ENCODE results near the gene TMEM174. TPM values are rescaled to one million over a fixed set of nuclear protein-coding genes. Genes with fewer than 3 reads are reported as not detected.
"Not testable (repeated sequence)": the region's sequence is repeated elsewhere in the genome, so short reads cannot be mapped to it uniquely, and the experiment has no call there.

The TMEM174 gene
- total RNA-seq, 1 donor from 2014 or later: not detected

DNA sequence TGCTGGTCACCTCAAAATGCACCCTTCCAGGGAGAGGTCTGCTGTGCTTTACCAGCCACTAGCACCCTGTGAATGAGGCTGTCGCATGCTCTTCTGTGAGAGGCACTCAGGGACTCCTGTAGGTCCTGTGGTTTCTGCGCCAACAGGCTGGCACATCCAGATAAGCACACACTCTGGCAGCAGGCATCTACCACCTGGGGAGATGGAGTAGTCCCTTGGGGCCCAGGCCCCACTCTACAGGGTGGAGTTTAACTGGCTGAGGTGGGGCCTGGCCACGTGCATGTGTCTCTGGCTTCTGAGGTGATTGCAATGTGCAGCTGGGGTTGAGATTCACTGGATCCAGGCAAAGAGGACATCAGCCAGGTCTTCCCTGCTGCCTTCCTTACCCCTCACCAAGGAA, 32.3 kb downstream of the TMEM174 start:
- no peaks in the 10 kb centered on the region for H4K20me1 ChIP-seq (ENCODE audit: low read depth)

DNA sequence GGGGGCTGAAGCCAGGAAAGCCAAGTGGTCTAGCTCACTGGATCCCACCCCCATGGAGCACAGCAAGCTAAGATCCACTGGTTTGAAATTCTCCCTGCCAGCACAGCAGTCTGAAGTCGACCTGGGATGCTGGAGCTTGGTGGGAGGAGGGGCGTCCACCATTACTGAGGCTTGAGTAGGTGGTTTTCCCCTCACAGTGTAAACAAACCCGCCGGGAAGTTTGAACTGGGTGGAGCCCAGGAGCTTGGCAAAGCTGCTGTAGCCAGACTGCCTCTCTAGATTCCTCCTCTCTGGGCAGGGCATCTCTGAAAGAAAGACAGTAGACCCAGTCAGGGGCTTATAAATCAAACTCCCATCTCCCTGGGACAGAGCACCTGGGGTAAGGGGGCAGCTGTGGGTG, 34.2 kb downstream of the TMEM174 start:
- peaks cover 14% of the 10 kb centered on the region for H3K27me3 Mint-ChIP-seq (ENCODE audit: insufficient read depth, low read depth)
- H3K4me1 Mint-ChIP-seq: not testable (repeated sequence)

More for the DNA sequence above, 32.3 kb downstream of the TMEM174 start:
- H3K4me1 Mint-ChIP-seq: no peaks in the 10 kb centered on the region
- peaks cover 14% of the 10 kb centered on the region for H3K9me3 Mint-ChIP-seq
- Histone ChIP-seq H3K9me3 (ENCODE audit: low read depth) (no peaks in the 10 kb centered on the region), H3K36me3 (no peaks in the 10 kb centered on the region), H3K4me3 (no peak overlapping the region), H2AFZ (replicated peaks) (no peak overlapping the region), H3K27me3 (peaks cover 13% of the 10 kb centered on the region), H3K9ac (no peak overlapping the region), H3K4me1 (no peaks in the 10 kb centered on the region), H3K27ac (no peak overlapping the region), H3K79me2 (ENCODE audit: low read depth) (no peaks in the 10 kb centered on the region), H3F3A (ENCODE audit: low read depth) (no peaks in the 10 kb centered on the region), H3K4me2 (no peak overlapping the region)
- H3K36me3 Mint-ChIP-seq: peaks cover 2% of the 10 kb centered on the region
- H3K27me3 Mint-ChIP-seq (ENCODE audit: insufficient read depth, low read depth): peaks cover 12% of the 10 kb centered on the region
- no peak for DNase-seq (ENCODE audit: low spot score)
- H3K27ac Mint-ChIP-seq: no peak overlapping the region
- TF ChIP-seq EZH2phosphoT487 (IDR thresholded peaks at IDR 0.05) (no peak), EZH2 (IDR thresholded peaks at IDR 0.05) (no peak), CTCF (IDR thresholded peaks at IDR 0.05) (no peak)
- H3K4me3 Mint-ChIP-seq: no peak overlapping the region

DNA sequence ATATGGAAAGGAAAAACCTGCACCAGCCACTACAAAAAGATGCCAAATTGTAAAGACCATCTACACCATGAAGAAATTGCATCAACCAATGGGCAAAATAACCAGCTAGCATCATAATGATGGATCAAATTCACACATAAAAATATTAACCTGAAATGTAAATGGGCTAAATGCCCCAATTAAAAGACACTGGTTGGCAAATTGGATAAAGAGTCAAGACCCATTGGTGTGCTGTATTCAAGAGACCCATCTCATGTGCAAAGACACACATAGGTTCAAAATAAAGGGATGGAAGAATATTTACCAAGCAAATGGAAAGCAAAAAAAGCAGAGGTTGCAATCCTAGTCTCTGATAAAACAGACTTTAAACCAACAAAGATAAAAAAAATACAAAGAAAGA, 36.1 kb downstream of the TMEM174 start:
- H3K27me3 Mint-ChIP-seq (ENCODE audit: insufficient read depth, low read depth): peaks cover 21% of the 10 kb centered on the region
- H3K9ac ChIP-seq; H3K9me3 ChIP-seq (ENCODE audit: low read depth); H3K4me3 ChIP-seq; H3K27ac Mint-ChIP-seq; H3K36me3 Mint-ChIP-seq; H3K4me1 ChIP-seq; H3F3A ChIP-seq (ENCODE audit: low read depth); H4K20me1 ChIP-seq (ENCODE audit: low read depth); H2AFZ ChIP-seq (replicated peaks); H3K79me2 ChIP-seq (ENCODE audit: low read depth); DNase-seq (ENCODE audit: low spot score); H3K27ac ChIP-seq; H3K36me3 ChIP-seq; H3K27me3 ChIP-seq; H3K4me2 ChIP-seq; H3K4me1 Mint-ChIP-seq; H3K4me3 Mint-ChIP-seq: not testable (repeated sequence)
- peaks cover 17% of the 10 kb centered on the region for H3K9me3 Mint-ChIP-seq

More for the DNA sequence above, 34.2 kb downstream of the TMEM174 start:
- not testable (repeated sequence) for H3K36me3 Mint-ChIP-seq; H3K4me3 Mint-ChIP-seq; H3K27ac Mint-ChIP-seq; DNase-seq (ENCODE audit: low spot score); H2AFZ ChIP-seq (replicated peaks); H3K9me3 ChIP-seq (ENCODE audit: low read depth); H3K27ac ChIP-seq; H3K4me1 ChIP-seq; H3F3A ChIP-seq (ENCODE audit: low read depth); H3K36me3 ChIP-seq; H3K27me3 ChIP-seq; H3K79me2 ChIP-seq (ENCODE audit: low read depth); H3K4me2 ChIP-seq; H3K9ac ChIP-seq; H3K4me3 ChIP-seq; H4K20me1 ChIP-seq (ENCODE audit: low read depth)
- H3K9me3 Mint-ChIP-seq: peaks cover 17% of the 10 kb centered on the region

- DNase-seq (ENCODE audit: low spot score); H3K36me3 Mint-ChIP-seq; H3K4me3 Mint-ChIP-seq; H3K27ac ChIP-seq; H2AFZ ChIP-seq (replicated peaks); H4K20me1 ChIP-seq (ENCODE audit: low read depth); H3K79me2 ChIP-seq (ENCODE audit: low read depth); H3K9ac ChIP-seq; H3K4me1 Mint-ChIP-seq; H3K27ac Mint-ChIP-seq; H3K9me3 ChIP-seq (ENCODE audit: low read depth); H3K4me2 ChIP-seq; H3K4me3 ChIP-seq; H3K36me3 ChIP-seq: not testable (repeated sequence)
- peaks cover 20% of the 10 kb centered on the region for H3K4me1 ChIP-seq
- peaks cover 24% of the 10 kb centered on the region for H3F3A ChIP-seq (ENCODE audit: low read depth)
- Mint-ChIP-seq H3K9me3 (peaks cover 15% of the 10 kb centered on the region), H3K27me3 (ENCODE audit: insufficient read depth, low read depth) (peaks cover 46% of the 10 kb centered on the region)
- peaks cover 44% of the 10 kb centered on the region for H3K27me3 ChIP-seq
Observed at GRCh38 chr5:73212693-73213092, 39.7 kb downstream of the TMEM174 start.

DNA sequence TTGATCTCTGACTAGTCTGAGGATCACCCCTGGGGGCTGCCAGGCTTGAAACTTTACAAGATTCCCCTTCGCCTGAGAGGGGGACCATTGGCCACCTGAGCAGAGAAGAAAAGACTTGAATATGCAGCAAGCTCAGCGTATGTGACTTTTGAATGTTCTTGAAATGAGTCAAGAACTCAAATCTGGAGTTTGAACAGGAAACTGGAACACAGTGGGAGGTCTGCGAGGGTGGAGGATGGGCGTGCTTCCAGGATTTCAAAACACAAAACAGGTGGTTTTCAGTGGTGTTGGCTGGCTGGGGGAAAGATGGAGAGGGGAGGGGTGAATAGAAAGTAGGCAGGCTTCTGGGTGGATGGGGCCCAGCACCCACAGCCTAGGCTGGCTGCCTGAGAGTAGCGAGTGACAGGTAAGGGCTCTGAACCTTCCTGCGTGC, 40.6 kb downstream of the TMEM174 start:
- Mint-ChIP-seq H3K4me3 (no peak overlapping the region), H3K27me3 (ENCODE audit: insufficient read depth, low read depth) (peaks cover 48% of the 10 kb centered on the region), H3K4me1 (peaks cover 9% of the 10 kb centered on the region), H3K9me3 (peaks cover 10% of the 10 kb centered on the region), H3K27ac (no peak overlapping the region), H3K36me3 (no peaks in the 10 kb centered on the region)
- Histone ChIP-seq H3K4me1 (peaks cover 20% of the 10 kb centered on the region), H4K20me1 (ENCODE audit: low read depth) (peaks cover 6% of the 10 kb centered on the region), H3K4me3 (no peak overlapping the region), H3K79me2 (ENCODE audit: low read depth) (no peaks in the 10 kb centered on the region), H3K9me3 (ENCODE audit: low read depth) (no peaks in the 10 kb centered on the region), H3K4me2 (no peak overlapping the region), H3K27ac (no peak overlapping the region), H2AFZ (replicated peaks) (no peak overlapping the region), H3K27me3 (peaks cover 53% of the 10 kb centered on the region), H3K36me3 (no peaks in the 10 kb centered on the region), H3K9ac (no peak overlapping the region), H3F3A (ENCODE audit: low read depth) (peaks cover 24% of the 10 kb centered on the region)
- no peak for DNase-seq (ENCODE audit: low spot score)
- TF ChIP-seq CTCF (IDR thresholded peaks at IDR 0.05) (no peak), EZH2 (IDR thresholded peaks at IDR 0.05) (no peak), EZH2phosphoT487 (IDR thresholded peaks at IDR 0.05) (no peak)
